Measurements from ENCODE around the gene TRPM1.

GRCh38 chr15:30963681-30964080, 137.8 kb downstream of the TRPM1 start:
- TF ChIP-seq GATA2 (IDR thresholded peaks at IDR 0.05; ENCODE audit: low read depth, low read length) (no peak), GATA3 (IDR thresholded peaks at IDR 0.05; ENCODE audit: low read depth, low read length) (no peak)
